ENCODE data around the gene PSAPL1. TPM values are rescaled to one million over a fixed set of nuclear protein-coding genes. Genes with fewer than 3 reads are reported as not detected.

The PSAPL1 gene
- total RNA-seq, 1 experiment from 2014 or later, result not detected

GRCh38 chr4:7402526-7402925, 32.2 kb downstream of the PSAPL1 start (continued):
- TF ChIP-seq, protein P1, sequence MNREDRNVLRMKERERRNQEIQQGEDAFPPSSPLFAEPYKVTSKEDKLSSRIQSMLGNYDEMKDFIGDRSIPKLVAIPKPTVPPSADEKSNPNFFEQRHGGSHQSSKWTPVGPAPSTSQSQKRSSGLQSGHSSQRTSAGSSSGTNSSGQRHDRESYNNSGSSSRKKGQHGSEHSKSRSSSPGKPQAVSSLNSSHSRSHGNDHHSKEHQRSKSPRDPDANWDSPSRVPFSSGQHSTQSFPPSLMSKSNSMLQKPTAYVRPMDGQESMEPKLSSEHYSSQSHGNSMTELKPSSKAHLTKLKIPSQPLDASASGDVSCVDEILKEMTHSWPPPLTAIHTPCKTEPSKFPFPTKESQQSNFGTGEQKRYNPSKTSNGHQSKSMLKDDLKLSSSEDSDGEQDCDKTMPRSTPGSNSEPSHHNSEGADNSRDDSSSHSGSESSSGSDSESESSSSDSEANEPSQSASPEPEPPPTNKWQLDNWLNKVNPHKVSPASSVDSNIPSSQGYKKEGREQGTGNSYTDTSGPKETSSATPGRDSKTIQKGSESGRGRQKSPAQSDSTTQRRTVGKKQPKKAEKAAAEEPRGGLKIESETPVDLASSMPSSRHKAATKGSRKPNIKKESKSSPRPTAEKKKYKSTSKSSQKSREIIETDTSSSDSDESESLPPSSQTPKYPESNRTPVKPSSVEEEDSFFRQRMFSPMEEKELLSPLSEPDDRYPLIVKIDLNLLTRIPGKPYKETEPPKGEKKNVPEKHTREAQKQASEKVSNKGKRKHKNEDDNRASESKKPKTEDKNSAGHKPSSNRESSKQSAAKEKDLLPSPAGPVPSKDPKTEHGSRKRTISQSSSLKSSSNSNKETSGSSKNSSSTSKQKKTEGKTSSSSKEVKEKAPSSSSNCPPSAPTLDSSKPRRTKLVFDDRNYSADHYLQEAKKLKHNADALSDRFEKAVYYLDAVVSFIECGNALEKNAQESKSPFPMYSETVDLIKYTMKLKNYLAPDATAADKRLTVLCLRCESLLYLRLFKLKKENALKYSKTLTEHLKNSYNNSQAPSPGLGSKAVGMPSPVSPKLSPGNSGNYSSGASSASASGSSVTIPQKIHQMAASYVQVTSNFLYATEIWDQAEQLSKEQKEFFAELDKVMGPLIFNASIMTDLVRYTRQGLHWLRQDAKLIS (CRISPR knock-in tag; IDR thresholded peaks at IDR 0.05; ENCODE audit: borderline replicate concordance), result no peak
- TF ChIP-seq ETV6 (CRISPR knock-in tag; IDR thresholded peaks at IDR 0.05) (no peak), ZBTB21 (CRISPR knock-in tag; IDR thresholded peaks at IDR 0.05; ENCODE audit: borderline replicate concordance) (no peak), ATF1 (CRISPR knock-in tag; IDR thresholded peaks at IDR 0.05) (no peak), NR3C1 (CRISPR knock-in tag; conservative IDR thresholded peaks at IDR 0.05; ENCODE audit: low read depth) (no peak)
- TF ChIP-seq, protein P2, sequence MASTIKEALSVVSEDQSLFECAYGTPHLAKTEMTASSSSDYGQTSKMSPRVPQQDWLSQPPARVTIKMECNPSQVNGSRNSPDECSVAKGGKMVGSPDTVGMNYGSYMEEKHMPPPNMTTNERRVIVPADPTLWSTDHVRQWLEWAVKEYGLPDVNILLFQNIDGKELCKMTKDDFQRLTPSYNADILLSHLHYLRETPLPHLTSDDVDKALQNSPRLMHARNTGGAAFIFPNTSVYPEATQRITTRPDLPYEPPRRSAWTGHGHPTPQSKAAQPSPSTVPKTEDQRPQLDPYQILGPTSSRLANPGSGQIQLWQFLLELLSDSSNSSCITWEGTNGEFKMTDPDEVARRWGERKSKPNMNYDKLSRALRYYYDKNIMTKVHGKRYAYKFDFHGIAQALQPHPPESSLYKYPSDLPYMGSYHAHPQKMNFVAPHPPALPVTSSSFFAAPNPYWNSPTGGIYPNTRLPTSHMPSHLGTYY (CRISPR knock-in tag; IDR thresholded peaks at IDR 0.05), result no peak
- TF ChIP-seq, protein P3, sequence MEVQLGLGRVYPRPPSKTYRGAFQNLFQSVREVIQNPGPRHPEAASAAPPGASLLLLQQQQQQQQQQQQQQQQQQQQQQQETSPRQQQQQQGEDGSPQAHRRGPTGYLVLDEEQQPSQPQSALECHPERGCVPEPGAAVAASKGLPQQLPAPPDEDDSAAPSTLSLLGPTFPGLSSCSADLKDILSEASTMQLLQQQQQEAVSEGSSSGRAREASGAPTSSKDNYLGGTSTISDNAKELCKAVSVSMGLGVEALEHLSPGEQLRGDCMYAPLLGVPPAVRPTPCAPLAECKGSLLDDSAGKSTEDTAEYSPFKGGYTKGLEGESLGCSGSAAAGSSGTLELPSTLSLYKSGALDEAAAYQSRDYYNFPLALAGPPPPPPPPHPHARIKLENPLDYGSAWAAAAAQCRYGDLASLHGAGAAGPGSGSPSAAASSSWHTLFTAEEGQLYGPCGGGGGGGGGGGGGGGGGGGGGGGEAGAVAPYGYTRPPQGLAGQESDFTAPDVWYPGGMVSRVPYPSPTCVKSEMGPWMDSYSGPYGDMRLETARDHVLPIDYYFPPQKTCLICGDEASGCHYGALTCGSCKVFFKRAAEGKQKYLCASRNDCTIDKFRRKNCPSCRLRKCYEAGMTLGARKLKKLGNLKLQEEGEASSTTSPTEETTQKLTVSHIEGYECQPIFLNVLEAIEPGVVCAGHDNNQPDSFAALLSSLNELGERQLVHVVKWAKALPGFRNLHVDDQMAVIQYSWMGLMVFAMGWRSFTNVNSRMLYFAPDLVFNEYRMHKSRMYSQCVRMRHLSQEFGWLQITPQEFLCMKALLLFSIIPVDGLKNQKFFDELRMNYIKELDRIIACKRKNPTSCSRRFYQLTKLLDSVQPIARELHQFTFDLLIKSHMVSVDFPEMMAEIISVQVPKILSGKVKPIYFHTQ (CRISPR knock-in tag; IDR thresholded peaks at IDR 0.05), result no peak
- TF ChIP-seq, protein P4, sequence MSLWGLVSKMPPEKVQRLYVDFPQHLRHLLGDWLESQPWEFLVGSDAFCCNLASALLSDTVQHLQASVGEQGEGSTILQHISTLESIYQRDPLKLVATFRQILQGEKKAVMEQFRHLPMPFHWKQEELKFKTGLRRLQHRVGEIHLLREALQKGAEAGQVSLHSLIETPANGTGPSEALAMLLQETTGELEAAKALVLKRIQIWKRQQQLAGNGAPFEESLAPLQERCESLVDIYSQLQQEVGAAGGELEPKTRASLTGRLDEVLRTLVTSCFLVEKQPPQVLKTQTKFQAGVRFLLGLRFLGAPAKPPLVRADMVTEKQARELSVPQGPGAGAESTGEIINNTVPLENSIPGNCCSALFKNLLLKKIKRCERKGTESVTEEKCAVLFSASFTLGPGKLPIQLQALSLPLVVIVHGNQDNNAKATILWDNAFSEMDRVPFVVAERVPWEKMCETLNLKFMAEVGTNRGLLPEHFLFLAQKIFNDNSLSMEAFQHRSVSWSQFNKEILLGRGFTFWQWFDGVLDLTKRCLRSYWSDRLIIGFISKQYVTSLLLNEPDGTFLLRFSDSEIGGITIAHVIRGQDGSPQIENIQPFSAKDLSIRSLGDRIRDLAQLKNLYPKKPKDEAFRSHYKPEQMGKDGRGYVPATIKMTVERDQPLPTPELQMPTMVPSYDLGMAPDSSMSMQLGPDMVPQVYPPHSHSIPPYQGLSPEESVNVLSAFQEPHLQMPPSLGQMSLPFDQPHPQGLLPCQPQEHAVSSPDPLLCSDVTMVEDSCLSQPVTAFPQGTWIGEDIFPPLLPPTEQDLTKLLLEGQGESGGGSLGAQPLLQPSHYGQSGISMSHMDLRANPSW (CRISPR knock-in tag; conservative IDR thresholded peaks at IDR 0.05; ENCODE audit: low read depth), result no peak

GRCh38 chr4:7400671-7401298, 33.9 kb downstream of the PSAPL1 start:
- Mint-ChIP-seq H3K27me3 (ENCODE audit: low read depth) (peaks cover 19% of the 10 kb centered on the region), H3K4me1 (no peaks in the 10 kb centered on the region), H3K9me3 (peaks cover 26% of the 10 kb centered on the region), H3K27ac (no peak overlapping the region), H3K36me3 (no peaks in the 10 kb centered on the region), H3K4me3 (no peak overlapping the region)
- no peak for DNase-seq (ENCODE audit: low spot score)
- no peak for ATAC-seq
- CTCF ChIA-PET, result no interaction called here
- POLR2A ChIA-PET, result no interaction called here
- TF ChIP-seq KAT7 (CRISPR knock-in tag; IDR thresholded peaks at IDR 0.05; ENCODE audit: borderline replicate concordance) (no peak), ZNF317 (CRISPR knock-in tag; IDR thresholded peaks at IDR 0.05; ENCODE audit: borderline replicate concordance, low read depth) (no peak), RELA (CRISPR knock-in tag; IDR thresholded peaks at IDR 0.05; ENCODE audit: borderline replicate concordance) (no peak), ATF2 (CRISPR knock-in tag; IDR thresholded peaks at IDR 0.05; ENCODE audit: borderline replicate concordance, low read depth) (no peak), FOXK1 (CRISPR knock-in tag; IDR thresholded peaks at IDR 0.05) (no peak), FOXP1 (CRISPR knock-in tag; IDR thresholded peaks at IDR 0.05; ENCODE audit: borderline replicate concordance) (no peak), NR1H2 (CRISPR knock-in tag; IDR thresholded peaks at IDR 0.05) (no peak)
- TF ChIP-seq, protein P5, sequence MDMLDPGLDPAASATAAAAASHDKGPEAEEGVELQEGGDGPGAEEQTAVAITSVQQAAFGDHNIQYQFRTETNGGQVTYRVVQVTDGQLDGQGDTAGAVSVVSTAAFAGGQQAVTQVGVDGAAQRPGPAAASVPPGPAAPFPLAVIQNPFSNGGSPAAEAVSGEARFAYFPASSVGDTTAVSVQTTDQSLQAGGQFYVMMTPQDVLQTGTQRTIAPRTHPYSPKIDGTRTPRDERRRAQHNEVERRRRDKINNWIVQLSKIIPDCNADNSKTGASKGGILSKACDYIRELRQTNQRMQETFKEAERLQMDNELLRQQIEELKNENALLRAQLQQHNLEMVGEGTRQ (CRISPR knock-in tag; IDR thresholded peaks at IDR 0.05), result no peak
- TF ChIP-seq, protein P6, sequence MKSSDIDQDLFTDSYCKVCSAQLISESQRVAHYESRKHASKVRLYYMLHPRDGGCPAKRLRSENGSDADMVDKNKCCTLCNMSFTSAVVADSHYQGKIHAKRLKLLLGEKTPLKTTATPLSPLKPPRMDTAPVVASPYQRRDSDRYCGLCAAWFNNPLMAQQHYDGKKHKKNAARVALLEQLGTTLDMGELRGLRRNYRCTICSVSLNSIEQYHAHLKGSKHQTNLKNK (CRISPR knock-in tag; IDR thresholded peaks at IDR 0.05), result no peak
- TF ChIP-seq, protein P7, sequence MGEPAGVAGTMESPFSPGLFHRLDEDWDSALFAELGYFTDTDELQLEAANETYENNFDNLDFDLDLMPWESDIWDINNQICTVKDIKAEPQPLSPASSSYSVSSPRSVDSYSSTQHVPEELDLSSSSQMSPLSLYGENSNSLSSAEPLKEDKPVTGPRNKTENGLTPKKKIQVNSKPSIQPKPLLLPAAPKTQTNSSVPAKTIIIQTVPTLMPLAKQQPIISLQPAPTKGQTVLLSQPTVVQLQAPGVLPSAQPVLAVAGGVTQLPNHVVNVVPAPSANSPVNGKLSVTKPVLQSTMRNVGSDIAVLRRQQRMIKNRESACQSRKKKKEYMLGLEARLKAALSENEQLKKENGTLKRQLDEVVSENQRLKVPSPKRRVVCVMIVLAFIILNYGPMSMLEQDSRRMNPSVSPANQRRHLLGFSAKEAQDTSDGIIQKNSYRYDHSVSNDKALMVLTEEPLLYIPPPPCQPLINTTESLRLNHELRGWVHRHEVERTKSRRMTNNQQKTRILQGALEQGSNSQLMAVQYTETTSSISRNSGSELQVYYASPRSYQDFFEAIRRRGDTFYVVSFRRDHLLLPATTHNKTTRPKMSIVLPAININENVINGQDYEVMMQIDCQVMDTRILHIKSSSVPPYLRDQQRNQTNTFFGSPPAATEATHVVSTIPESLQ (CRISPR knock-in tag; IDR thresholded peaks at IDR 0.05), result no peak
